CD8-positive, alpha-beta memory T cell (primary cell): Measurements from ENCODE around the gene ERC2. TPM values are rescaled to one million over a fixed set of nuclear protein-coding genes. Genes with fewer than 3 reads are reported as not detected.

Experiments
- CTCF ChIA-PET: fragments of 350-600 bp; sonication (Branson Sonifier 250); formaldehyde crosslinking; loops from one replicate; lab custom pipeline; 2021; ENCODE audit warnings: antibody characterized with exemption; lab: Charles Lee
- POLR2A ChIA-PET: fragments of 350-600 bp; sonication (Branson Sonifier 250); formaldehyde crosslinking; loops from one replicate; lab custom pipeline; 2021; ENCODE audit warnings: antibody characterized with exemption; lab: Charles Lee
- DNase-seq, 5 donors: peaks; one replicate each; pipeline versions ENCODE4 v3.0.0 to v3.0.0-alpha.2; 2020 to 2022; ENCODE audit warnings: mixed read lengths in 1 of 5
- H3K27ac ChIP-seq: one replicate; pipeline ENCODE4 v1.7.0; 2013; ENCODE audit warnings: low read depth, mild to moderate bottlenecking, low read length, moderate library complexity
- H3K27me3 ChIP-seq: 2 replicates; pipeline ENCODE4 v1.7.0; 2013; ENCODE audit warnings: low read length, mild to moderate bottlenecking; ENCODE audit not compliant: insufficient read depth, poor library complexity, severe bottlenecking
- H3K36me3 ChIP-seq: 2 replicates; pipeline ENCODE4 v1.7.0; 2013; ENCODE audit warnings: mild to moderate bottlenecking, low read length, moderate library complexity; ENCODE audit not compliant: insufficient read depth
- H3K4me1 ChIP-seq: 2 replicates; pipeline ENCODE4 v1.7.0; 2013; ENCODE audit warnings: mild to moderate bottlenecking, low read length, moderate library complexity; ENCODE audit not compliant: insufficient read depth
- H3K4me3 ChIP-seq: 2 replicates; pipeline ENCODE4 v1.7.0; 2013; ENCODE audit warnings: mild to moderate bottlenecking, low read length
- H3K9me3 ChIP-seq: 2 replicates; pipeline ENCODE4 v1.7.0; 2013; ENCODE audit warnings: mild to moderate bottlenecking, low read length
- H3K27ac Mint-ChIP-seq, 8 donors: one replicate each; pipeline ENCODE4 v1.8.0; 2020 to 2021; ENCODE audit warnings: mixed read lengths in 8 of 8, mild to moderate bottlenecking in 6 of 8, inconsistent platforms in 3 of 8, moderate library complexity in 3 of 8
- H3K27me3 Mint-ChIP-seq, 2 donors: one replicate each; pipeline ENCODE4 v1.8.0; 2020 to 2021; ENCODE audit warnings: mixed read lengths in 2 of 2, mild to moderate bottlenecking in 1 of 2, moderate library complexity in 1 of 2
- H3K36me3 Mint-ChIP-seq, 3 donors: one replicate each; pipeline ENCODE4 v1.8.0; 2020 to 2021; ENCODE audit warnings: mixed read lengths in 3 of 3, inconsistent platforms in 1 of 3, mild to moderate bottlenecking in 1 of 3
- H3K4me1 Mint-ChIP-seq, 3 donors: one replicate each; pipeline ENCODE4 v1.8.0; 2020 to 2021; ENCODE audit warnings: mixed read lengths in 3 of 3, inconsistent platforms in 1 of 3, mild to moderate bottlenecking in 1 of 3
- H3K4me3 Mint-ChIP-seq, 7 donors: one replicate each; pipeline ENCODE4 v1.8.0; 2020 to 2021; ENCODE audit warnings: mixed read lengths in 7 of 7, mild to moderate bottlenecking in 6 of 7, moderate library complexity in 4 of 7, inconsistent platforms in 2 of 7
- H3K9me3 Mint-ChIP-seq, 5 donors: one replicate each; pipeline ENCODE4 v1.8.0; 2020 to 2022; ENCODE audit warnings: mixed read lengths in 5 of 5, mild to moderate bottlenecking in 3 of 5, moderate library complexity in 2 of 5, inconsistent platforms in 1 of 5
- polyA plus RNA-seq: library from polyadenylated mRNA; unstranded; fragments of 300-500 nt; fragmentation: Illumina TruSeq; gene quantifications from one replicate; pipeline ENCODE4 v1.2.3, GENCODE V29; 2021
- total RNA-seq, 2 experiments: library from RNA; stranded (reverse); gene quantifications; one replicate each; pipeline ENCODE4 v1.2.3, GENCODE V29; 2021

ERC2 gene
- total and polyA plus RNA-seq, 3 experiments from 2014 or later = not detected

- H3K27ac ChIP-seq = no peak overlapping the region
- H3K27me3 Mint-ChIP-seq = no peaks in the 10 kb centered on the region
These were observed 847.8 kb downstream of the ERC2 start for GRCh38 chr3:55620351-55621025.

DNA sequence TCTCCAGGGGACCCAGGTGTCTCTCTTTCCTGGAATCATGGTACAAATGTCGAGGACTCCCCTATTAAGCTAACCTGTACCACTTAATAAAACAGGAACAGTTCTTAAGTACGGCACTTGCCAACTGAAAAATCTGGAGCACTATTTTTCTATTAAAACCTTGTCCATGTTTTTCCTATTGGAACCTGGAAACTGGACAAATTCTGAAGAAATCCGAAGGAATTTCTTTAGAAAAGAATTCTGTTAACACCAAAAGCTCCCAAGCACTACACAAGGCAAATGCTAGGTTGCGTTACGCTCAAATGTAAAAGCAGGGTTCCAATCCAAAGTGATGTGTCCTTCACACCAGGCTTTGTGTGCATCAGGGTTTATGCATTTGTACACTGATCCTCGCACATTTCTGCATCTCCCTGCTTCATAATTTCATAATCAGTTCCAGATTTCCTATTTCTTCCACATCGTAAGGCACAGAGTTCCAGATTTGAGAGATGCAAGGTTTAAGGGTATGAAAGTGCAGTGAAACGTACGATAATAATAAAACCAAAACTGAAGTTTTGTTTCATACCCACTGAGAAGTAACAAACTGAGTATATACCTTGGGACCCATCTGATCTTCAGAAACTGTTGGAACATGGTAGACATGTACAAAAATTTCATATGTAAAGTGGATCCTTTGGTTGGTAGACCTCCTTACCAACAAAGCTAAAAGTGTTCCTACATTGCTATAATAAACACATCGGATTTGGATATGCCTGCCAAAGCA, 849.0 kb downstream of the ERC2 start:
- no peaks in the 10 kb centered on the region for H3K36me3 Mint-ChIP-seq
- ChIA-PET POLR2A (no interaction called here), CTCF (no interaction called here)
- Histone ChIP-seq H3K4me3 (no peak overlapping the region), H3K9me3 (no peaks in the 10 kb centered on the region), H3K27ac (no peak overlapping the region), H3K36me3 (no peaks in the 10 kb centered on the region), H3K27me3 (no peaks in the 10 kb centered on the region), H3K4me1 (no peaks in the 10 kb centered on the region)
- H3K4me1 Mint-ChIP-seq = no peaks in the 10 kb centered on the region
- peaks cover 0 to 2% of the 10 kb centered on the region in 2 donors for H3K27me3 Mint-ChIP-seq
- DNase-seq = no peak
- no peak overlapping the region for H3K4me3 Mint-ChIP-seq
- H3K9me3 Mint-ChIP-seq = peaks cover 0 to 10% (median 8%) of the 10 kb centered on the region in 5 donors
- no peak overlapping the region for H3K27ac Mint-ChIP-seq

More at GRCh38 chr3:55620351-55621025, 847.8 kb downstream of the ERC2 start:
- H3K27ac Mint-ChIP-seq = no peak overlapping the region
- Histone ChIP-seq H3K4me1 (no peaks in the 10 kb centered on the region), H3K4me3 (no peak overlapping the region), H3K27me3 (no peaks in the 10 kb centered on the region), H3K9me3 (no peaks in the 10 kb centered on the region), H3K36me3 (no peaks in the 10 kb centered on the region)
- ChIA-PET CTCF (no interaction called here), POLR2A (no interaction called here)
- no peak for DNase-seq
- peaks cover 0 to 10% (median 8%) of the 10 kb centered on the region in 5 donors for H3K9me3 Mint-ChIP-seq
- no peaks in the 10 kb centered on the region for H3K4me1 Mint-ChIP-seq
- no peak overlapping the region for H3K4me3 Mint-ChIP-seq
- no peaks in the 10 kb centered on the region for H3K36me3 Mint-ChIP-seq

- Mint-ChIP-seq H3K36me3 (no peaks in the 10 kb centered on the region), H3K4me1 (no peaks in the 10 kb centered on the region), H3K27me3 (peaks cover 0 to 2% of the 10 kb centered on the region in 2 donors), H3K27ac (no peak overlapping the region), H3K4me3 (no peak overlapping the region), H3K9me3 (peaks cover 0 to 11% (median 2%) of the 10 kb centered on the region in 5 donors)
- CTCF ChIA-PET = no interaction called here
- Histone ChIP-seq H3K4me3 (no peak overlapping the region), H3K4me1 (no peaks in the 10 kb centered on the region), H3K27me3 (no peaks in the 10 kb centered on the region), H3K9me3 (no peaks in the 10 kb centered on the region), H3K27ac (no peak overlapping the region), H3K36me3 (no peaks in the 10 kb centered on the region)
- DNase-seq = no peak
- POLR2A ChIA-PET = no interaction called here
These were observed 850.9 kb downstream of the ERC2 start for GRCh38 chr3:55617385-55617784.

DNA sequence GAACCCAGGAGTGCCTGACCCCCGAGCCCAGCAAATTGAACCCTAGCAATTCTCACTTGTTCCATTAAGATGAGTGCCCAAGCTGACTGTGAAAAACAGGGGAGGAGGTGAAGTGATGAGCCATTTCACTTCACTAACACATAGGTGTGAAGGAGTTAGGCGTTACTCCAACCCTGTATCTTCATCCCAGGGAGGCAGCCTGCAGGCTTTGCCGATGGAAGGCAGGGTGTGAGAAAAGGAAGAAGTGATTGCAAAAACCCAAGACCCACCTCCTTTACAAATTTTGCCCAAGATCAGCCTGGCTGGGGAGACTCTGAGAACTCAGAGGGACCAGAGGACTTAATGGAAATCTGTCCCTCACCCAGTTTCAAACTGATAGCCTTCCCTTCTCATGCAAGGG, 851.5 kb downstream of the ERC2 start:
- Histone ChIP-seq H3K27ac (no peak overlapping the region), H3K4me3 (no peak overlapping the region), H3K4me1 (no peaks in the 10 kb centered on the region), H3K27me3 (no peaks in the 10 kb centered on the region), H3K36me3 (no peaks in the 10 kb centered on the region), H3K9me3 (no peaks in the 10 kb centered on the region)
- ChIA-PET CTCF (no interaction called here), POLR2A (no interaction called here)
- no peak for DNase-seq
- H3K27me3 Mint-ChIP-seq = peaks cover 0 to 2% of the 10 kb centered on the region in 2 donors
- H3K4me3 Mint-ChIP-seq = no peak overlapping the region
- H3K9me3 Mint-ChIP-seq = peaks cover 0 to 17% (median 2%) of the 10 kb centered on the region in 5 donors
- H3K36me3 Mint-ChIP-seq = no peaks in the 10 kb centered on the region
- H3K27ac Mint-ChIP-seq = no peak overlapping the region
- H3K4me1 Mint-ChIP-seq = no peaks in the 10 kb centered on the region

- no peaks in the 10 kb centered on the region for H3K36me3 ChIP-seq
- POLR2A ChIA-PET = no interaction called here
- Mint-ChIP-seq H3K27ac (no peak overlapping the region), H3K36me3 (no peaks in the 10 kb centered on the region), H3K27me3 (peaks cover 0 to 2% of the 10 kb centered on the region in 2 donors), H3K9me3 (peaks cover 0 to 14% (median 0%) of the 10 kb centered on the region in 5 donors), H3K4me1 (no peaks in the 10 kb centered on the region), H3K4me3 (no peak overlapping the region)
- H3K27me3 ChIP-seq = no peaks in the 10 kb centered on the region
- H3K27ac ChIP-seq = no peak overlapping the region
- no peaks in the 10 kb centered on the region for H3K9me3 ChIP-seq
- CTCF ChIA-PET = no interaction called here
- DNase-seq = no peak
- H3K4me1 ChIP-seq = no peaks in the 10 kb centered on the region
- H3K4me3 ChIP-seq = no peak overlapping the region
These were observed 852.5 kb downstream of the ERC2 start for GRCh38 chr3:55615694-55616295.

DNA sequence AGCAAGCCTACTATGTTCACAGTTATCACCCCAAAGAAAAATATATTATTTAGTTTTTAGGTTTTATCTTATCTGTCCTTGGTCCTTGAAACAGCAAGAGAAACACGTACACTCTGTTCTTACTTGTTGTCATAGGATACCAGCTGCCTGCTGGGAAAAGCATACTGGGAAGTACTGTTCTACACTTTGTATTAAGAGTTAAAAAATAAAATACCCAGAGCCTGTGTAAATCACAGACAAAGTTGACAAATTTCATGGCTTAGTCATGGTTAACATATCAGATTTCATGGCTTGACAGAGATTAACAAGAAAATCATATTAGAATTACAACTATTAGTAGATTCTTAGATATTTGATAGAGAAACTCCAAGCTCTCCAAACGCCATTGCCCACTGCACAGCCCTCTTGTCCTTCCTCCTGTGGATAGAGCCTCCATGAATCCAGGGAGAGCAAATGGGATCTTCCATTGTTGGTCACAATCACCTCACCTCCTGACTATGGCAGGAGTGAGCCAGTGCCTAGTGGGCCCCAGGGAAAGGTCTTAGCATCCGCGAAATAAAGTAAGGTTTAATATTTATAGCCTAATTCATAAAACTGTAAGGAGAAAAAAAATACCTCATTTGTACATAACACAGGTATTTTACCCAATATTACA, 853.1 kb downstream of the ERC2 start:
- Mint-ChIP-seq H3K4me3 (no peak overlapping the region), H3K4me1 (no peaks in the 10 kb centered on the region), H3K27ac (no peak overlapping the region), H3K27me3 (peaks cover 0 to 2% of the 10 kb centered on the region in 2 donors), H3K36me3 (no peaks in the 10 kb centered on the region), H3K9me3 (peaks cover 0 to 9% (median 0%) of the 10 kb centered on the region in 5 donors)
- Histone ChIP-seq H3K27me3 (no peaks in the 10 kb centered on the region), H3K4me1 (no peaks in the 10 kb centered on the region), H3K9me3 (no peaks in the 10 kb centered on the region), H3K4me3 (no peak overlapping the region), H3K27ac (no peak overlapping the region), H3K36me3 (no peaks in the 10 kb centered on the region)
- no peak for DNase-seq
- CTCF ChIA-PET = no interaction called here
- POLR2A ChIA-PET = no interaction called here

- H3K27ac ChIP-seq = no peak overlapping the region
- no peaks in the 10 kb centered on the region for H3K4me1 ChIP-seq
- Mint-ChIP-seq H3K9me3 (peaks cover 0 to 16% (median 0%) of the 10 kb centered on the region in 5 donors), H3K4me1 (no peaks in the 10 kb centered on the region), H3K4me3 (no peak overlapping the region), H3K27me3 (peaks cover 0 to 3% of the 10 kb centered on the region in 2 donors), H3K27ac (no peak overlapping the region), H3K36me3 (no peaks in the 10 kb centered on the region)
- no peaks in the 10 kb centered on the region for H3K36me3 ChIP-seq
- DNase-seq = no peak
- ChIA-PET CTCF (no interaction called here), POLR2A (no interaction called here)
- no peaks in the 10 kb centered on the region for H3K27me3 ChIP-seq
- no peak overlapping the region for H3K4me3 ChIP-seq
- no peaks in the 10 kb centered on the region for H3K9me3 ChIP-seq
These were observed 857.1 kb downstream of the ERC2 start for GRCh38 chr3:55611121-55611520.
